A204.1 (cell line): ENCODE measurements around the gene RRAS.

ENCODE experiments used
- FAIRE-seq: peaks from 2 replicates; lab custom pipeline; 2012; peaks lifted over from hg19 to GRCh38; lab: Jason Lieb, UNC

The RRAS gene

GRCh38 chr19:49640113-49640898 is at the start of gene RRAS:
Gene RRAS, minus strand, starts transcription at chr19:49640143. Its CDS starts 45 bp downstream, at chr19:49640098.
- peak; percentile 99 for FAIRE-seq

GRCh38 chr19:49689133-49690078 is 49.5 kb upstream of the RRAS start, which contains the start of gene ADM5:
Gene ADM5, plus strand, starts transcription at chr19:49689594. Its CDS starts 244 bp downstream, at chr19:49689838.
- no peak for FAIRE-seq

GRCh38 chr19:49688531-49689132 is 48.7 kb upstream of the RRAS start:
- no peak for FAIRE-seq

- FAIRE-seq = no peak
Observed at GRCh38 chr19:49687566-49688316, 47.8 kb upstream of the RRAS start.

- FAIRE-seq = no peak
Observed at GRCh38 chr19:49687150-49687549, 47.2 kb upstream of the RRAS start.

GRCh38 chr19:49686503-49687088 is 46.7 kb upstream of the RRAS start:
- no peak for FAIRE-seq

GRCh38 chr19:49685845-49686332 is 45.9 kb upstream of the RRAS start:
- no peak for FAIRE-seq

- FAIRE-seq = no peak
Observed at GRCh38 chr19:49684983-49685553, 45.1 kb upstream of the RRAS start.

GRCh38 chr19:49684251-49684982 is 44.5 kb upstream of the RRAS start:
- no peak for FAIRE-seq

- FAIRE-seq = no peak
Observed at GRCh38 chr19:49683814-49684250, 43.9 kb upstream of the RRAS start.

GRCh38 chr19:49682274-49682673 is 42.3 kb upstream of the RRAS start:
- FAIRE-seq = no peak

GRCh38 chr19:49681830-49682229 is 41.9 kb upstream of the RRAS start:
- no peak for FAIRE-seq

- FAIRE-seq = no peak
Observed at GRCh38 chr19:49680421-49681351, 40.7 kb upstream of the RRAS start.

- FAIRE-seq = no peak
Observed at GRCh38 chr19:49679771-49680413, 39.9 kb upstream of the RRAS start.

GRCh38 chr19:49678985-49679770 is 39.2 kb upstream of the RRAS start:
- no peak for FAIRE-seq

- FAIRE-seq = no peak
Observed at GRCh38 chr19:49677901-49678674, 38.1 kb upstream of the RRAS start.
